NCI-H128 (cell line): Measurements from ENCODE around the gene AADACL2.

Source experiments
- DNase-seq: peaks from one replicate; lab custom pipeline; 2025; ENCODE audit not compliant: unreplicated experiment; lab: John Stamatoyannopoulos, UW

Gene AADACL2, protein sequence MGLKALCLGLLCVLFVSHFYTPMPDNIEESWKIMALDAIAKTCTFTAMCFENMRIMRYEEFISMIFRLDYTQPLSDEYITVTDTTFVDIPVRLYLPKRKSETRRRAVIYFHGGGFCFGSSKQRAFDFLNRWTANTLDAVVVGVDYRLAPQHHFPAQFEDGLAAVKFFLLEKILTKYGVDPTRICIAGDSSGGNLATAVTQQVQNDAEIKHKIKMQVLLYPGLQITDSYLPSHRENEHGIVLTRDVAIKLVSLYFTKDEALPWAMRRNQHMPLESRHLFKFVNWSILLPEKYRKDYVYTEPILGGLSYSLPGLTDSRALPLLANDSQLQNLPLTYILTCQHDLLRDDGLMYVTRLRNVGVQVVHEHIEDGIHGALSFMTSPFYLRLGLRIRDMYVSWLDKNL

GRCh38 chr3:151733613-151734012 lies at the start of gene AADACL2:
TSS of gene AADACL2 (plus strand) at chr3:151733927. CDS start at chr3:151734036, 109 bp downstream.
- no peak for DNase-seq

GRCh38 chr3:151684094-151684493 lies 49.6 kb upstream of the AADACL2 start:
- no peak for DNase-seq

- DNase-seq, result no peak
Observed at GRCh38 chr3:151686257-151686656, 47.5 kb upstream of the AADACL2 start.

GRCh38 chr3:151687076-151687475 lies 46.7 kb upstream of the AADACL2 start:
- no peak for DNase-seq

DNA sequence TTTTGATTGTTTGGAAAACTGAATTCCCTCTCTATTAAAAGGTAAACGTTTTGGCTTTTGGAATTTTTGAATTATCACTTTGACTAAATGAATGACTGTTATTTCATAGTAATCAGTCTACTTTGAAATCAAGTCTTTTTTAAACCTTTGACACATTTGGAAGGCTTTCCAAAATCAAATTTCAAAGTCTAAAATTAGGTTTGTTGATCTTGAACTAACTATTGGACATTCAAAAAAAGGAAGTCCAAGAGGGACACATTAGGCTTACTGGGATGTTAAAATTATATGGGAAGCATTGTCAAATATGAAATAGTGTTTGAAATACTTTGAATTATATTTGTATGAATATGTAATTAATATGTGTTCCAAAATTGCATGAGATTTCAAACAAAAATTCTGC lies 45.2 kb upstream of the AADACL2 start:
- no peak for DNase-seq

GRCh38 chr3:151690645-151691044 lies 43.1 kb upstream of the AADACL2 start:
- DNase-seq, result no peak

- no peak for DNase-seq
Observed at GRCh38 chr3:151697496-151697895, 36.2 kb upstream of the AADACL2 start.

GRCh38 chr3:151707216-151707615 lies 26.5 kb upstream of the AADACL2 start:
- no peak for DNase-seq

DNA sequence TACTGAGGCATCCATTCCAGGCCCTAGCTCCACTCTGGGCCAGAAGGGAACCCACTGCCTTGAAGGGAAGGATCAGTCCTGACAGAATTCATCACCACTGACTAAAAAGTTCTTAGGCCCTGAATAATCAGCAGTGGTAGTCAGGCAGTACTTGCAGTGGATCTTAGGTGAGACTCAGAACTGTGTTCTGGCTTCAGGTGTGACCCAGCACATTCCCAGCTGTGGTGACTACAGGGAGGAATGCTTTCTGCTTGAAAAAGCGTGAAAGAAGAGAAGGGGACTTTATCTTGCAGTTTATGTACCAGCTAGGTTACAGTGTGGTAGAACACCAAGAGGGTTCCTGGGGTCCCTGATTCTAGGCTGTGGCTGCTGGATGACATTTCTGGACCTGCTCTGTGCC lies 24.9 kb upstream of the AADACL2 start:
- no peak for DNase-seq

DNA sequence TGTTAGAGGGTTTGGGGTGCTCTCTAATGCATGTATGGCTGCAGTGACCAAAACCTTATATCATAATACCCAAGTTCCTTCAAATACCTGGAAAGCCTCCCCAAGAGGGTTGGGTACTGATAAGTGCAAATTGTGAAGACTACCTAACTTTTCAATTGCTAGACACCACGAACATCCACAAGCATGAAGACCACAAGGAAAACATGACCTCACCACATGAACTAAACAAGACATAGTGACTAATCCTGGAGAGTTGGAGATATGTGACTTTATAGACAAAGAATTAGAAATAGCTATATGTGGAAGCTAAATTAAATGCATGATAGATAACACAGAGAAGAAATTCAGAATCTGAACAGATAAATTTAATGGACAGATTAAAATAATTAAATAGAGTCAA lies 23.9 kb upstream of the AADACL2 start:
- DNase-seq, result no peak

- DNase-seq, result no peak
Observed at GRCh38 chr3:151721294-151721693, 12.4 kb upstream of the AADACL2 start.

DNA sequence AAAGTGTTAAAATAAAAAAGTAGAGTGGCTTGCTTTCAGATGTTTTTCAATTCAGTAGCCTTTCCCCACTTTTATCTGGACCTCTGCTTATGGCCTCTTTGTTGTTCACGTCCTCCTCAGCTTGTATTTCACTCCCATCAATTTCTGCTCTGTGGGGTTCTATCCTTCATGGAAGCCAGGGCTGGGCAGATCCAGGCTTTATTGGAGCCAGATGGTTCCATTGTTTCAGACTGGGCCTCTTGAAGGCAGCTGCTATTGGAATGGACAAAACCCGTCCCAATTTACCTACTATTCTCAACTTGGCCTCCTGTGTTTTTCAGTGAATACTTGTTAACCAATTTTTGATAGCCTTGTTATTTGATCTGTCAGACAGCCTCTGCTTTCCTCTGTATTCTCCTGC lies 10.9 kb upstream of the AADACL2 start:
- DNase-seq, result peak; percentile 59

- DNase-seq, result no peak
Observed at GRCh38 chr3:151724576-151725562, 8.9 kb upstream of the AADACL2 start.

- no peak for DNase-seq
Observed at GRCh38 chr3:151726016-151726415, 7.7 kb upstream of the AADACL2 start.

DNA sequence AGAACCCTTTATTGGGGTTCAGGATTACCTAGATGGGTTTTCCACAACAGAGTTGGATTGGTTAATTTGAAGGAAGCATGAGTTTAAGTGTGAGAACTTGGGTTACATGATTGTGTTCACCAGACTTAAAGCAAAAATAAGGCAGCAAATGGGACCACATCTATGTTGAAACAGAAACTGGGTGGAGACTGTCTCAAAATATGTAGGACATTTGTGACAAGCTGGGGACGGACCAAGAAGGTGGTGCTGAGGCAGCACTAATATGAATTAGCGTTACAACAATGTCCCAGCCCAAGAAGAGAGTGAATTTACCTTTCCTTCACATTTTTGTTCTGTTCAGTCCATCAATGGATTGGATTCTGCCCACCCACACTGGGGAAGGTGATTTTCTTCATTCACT lies 866 bp upstream of the AADACL2 start:
- no peak for DNase-seq

DNA sequence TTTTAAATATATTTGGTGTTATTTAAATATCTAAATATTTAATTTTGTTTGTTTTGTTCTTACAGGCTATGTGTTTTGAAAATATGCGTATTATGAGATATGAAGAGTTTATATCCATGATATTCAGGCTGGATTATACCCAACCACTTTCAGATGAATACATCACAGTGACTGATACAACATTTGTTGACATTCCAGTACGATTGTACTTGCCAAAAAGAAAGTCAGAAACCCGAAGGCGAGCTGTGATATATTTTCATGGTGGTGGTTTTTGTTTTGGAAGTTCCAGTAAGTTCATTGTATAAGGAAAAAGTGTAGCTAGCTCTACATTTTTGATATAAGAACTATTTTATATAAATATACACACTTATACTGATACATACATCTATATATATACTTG lies 6.9 kb downstream of the AADACL2 start:
- DNase-seq, result no peak

DNA sequence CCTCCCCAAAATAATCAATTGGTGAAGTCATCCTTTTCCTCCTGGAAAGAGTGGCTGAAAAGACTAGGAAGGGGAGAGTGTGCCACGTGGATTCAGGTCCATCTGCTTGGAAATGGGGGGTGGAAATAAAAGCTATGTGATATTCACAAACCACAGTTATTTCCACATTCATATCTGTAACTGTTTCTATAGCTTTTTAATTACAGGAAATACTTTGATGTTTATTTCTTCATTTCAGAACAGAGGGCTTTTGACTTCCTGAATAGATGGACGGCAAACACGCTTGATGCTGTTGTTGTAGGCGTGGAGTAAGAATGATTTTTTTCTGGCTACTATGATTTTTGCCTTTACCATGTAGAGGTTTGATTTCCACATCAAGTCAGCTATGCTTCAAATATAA lies 10.1 kb downstream of the AADACL2 start:
- no peak for DNase-seq

DNA sequence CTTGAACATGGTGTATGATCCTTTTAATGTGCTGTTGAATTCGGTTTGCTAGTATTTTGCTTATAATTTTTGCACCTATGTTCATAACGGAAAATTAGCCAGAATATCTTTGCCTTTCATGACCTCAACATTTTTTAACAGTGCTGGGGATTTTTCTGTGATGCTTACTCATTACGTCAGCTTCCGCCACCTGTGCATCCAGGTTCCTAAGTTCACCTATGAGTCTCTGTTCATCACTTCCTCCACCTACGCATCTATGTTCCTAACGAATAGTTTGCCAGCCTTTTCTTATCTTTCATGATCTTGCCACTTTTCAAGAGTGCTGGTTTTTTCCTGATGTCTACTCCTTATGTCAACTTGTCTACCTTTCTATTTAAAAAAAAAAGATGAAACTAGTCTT lies 16.5 kb downstream of the AADACL2 start:
- no peak for DNase-seq

DNA sequence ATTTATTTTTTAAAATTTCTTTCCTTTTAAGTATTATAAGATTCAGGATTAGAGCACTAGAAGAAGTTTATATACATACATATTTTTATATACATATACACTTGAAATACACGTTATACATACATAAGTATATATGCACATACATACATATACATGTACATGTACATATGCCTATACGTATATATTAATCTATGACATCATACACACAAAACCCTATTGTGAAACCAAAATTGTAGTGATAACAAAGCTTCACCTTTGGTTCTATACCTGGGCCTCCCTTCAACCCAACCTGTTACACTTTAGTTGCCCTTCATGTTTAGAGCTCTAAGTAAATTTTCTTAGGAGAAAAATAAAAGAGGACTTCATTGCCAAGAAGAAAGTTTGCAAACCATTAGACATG lies 17.0 kb downstream of the AADACL2 start:
- DNase-seq, result no peak

- no peak for DNase-seq
Observed at GRCh38 chr3:151751161-151751560, 17.4 kb downstream of the AADACL2 start.

DNA sequence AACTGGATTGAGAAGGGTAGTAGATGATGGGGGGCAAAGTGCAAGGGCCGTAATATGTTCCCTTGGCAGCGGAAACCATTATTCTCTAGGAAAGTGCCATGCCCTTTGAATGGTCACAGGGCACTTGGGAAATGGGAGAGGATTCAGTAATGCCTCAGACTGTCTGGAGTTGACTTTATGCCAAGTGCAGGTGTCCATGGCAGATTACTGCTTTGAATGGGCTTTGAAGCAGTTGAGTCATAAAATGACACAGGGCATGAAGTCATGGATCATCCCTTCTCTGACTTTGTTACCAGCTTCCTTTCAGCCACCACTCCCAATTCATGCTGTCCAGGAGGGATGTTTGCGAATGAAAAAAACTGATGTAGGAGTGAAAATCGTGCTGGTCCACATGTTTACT lies 20.1 kb downstream of the AADACL2 start:
- no peak for DNase-seq

DNA sequence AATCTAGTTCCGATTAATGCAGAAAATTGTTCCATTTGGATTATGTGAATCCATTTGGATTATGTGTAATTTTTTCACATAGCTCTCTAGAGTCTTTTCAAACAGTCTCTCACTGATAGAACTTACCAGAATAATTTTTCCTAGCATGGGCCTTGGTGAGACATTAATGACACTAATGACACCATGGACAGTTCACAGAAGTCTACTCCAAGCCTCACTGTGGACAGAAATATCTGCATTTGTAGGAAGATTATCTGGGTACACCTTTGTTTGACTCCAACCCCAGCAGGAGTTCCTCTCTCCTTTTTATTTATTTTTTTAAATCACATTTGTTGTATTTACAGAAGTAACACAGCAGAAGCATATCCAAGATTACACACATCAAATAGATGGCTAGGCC lies 27.9 kb downstream of the AADACL2 start:
- no peak for DNase-seq
